Measurements from ENCODE around the gene AASDH.
"Not testable (repeated sequence)": the region's sequence is repeated elsewhere in the genome, so short reads cannot be mapped to it uniquely, and the experiment has no call there.

Gene AASDH

GRCh38 chr4:56400560-56400959 is 13.3 kb upstream of the AASDH start:
- no peak for DNase-seq

DNA sequence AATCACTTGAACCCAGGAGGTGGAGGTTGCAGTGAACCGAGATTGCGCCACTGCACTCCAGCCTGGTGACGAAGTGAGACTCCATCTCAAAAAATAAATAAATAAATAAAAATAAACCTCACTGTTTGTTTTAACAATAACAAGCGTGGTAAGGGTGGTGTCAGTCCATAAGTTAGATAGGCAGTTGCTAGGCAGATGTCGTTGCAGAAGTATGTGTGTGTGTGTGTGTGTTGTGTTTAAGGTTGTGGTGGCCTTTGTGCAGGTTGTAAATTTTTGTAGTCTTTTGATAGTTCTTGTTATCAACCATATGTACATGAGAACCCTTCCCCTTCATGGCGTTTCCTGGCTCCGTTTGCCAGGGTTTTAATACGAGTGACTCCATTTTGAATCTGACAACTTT is 4.0 kb upstream of the AASDH start:
- no peak for DNase-seq

DNA sequence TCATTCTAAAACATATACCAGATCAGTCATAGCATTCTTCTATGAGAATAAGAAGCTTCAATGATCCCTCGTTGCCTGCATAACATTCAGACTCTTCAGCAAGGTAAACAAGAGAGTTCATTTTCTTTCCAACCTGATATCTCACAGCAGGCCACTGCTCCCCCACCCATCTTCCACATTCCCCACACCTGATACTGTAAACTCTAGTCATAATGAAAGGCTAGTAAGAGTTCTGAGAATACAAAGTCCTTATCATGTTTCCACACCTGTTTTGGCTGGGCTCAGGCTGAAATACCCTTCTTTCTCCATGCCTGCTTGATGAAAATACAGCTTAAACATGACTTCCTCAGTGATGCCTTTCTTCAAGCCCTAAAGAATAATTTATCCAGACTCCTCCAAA is 2.3 kb upstream of the AASDH start:
- no peak for DNase-seq

DNA sequence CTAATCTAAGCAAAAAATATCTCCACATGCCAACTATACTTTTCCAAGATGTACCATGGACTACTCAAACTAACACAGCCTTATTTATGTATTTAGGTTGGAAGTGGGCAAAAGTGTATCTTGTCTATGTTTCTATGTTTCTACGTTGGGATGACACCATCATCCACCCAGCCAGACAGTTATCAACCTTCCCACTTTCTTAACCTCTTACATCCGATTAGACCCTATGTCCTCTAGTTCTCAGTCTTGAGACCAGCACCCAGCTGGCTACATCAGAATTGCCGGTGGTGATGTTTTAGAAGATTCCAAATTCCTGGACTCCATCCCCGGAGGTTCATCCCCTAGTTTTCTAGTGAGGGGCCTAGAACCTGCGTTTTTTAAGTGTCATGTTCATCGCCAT is 1.0 kb upstream of the AASDH start:
- DNase-seq = no peak

DNA sequence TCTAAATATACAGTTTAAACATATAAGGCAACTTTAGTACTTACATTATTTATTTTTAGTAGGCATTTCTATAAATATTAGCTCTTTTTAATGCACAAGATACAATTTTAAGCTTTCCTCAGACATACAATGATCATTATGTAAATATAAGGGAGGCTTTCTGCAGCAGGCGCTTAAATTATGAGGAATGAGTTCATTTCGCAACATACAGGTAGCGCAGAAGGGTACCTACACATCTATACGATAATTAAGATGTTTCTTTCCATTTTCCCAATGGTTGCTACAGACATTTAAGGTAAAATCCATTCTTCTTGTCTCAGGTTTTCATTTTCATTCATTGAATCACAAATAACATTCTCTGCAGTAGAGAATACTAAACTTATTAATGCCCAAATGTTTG is 1.2 kb downstream of the AASDH start:
- no peak for DNase-seq

- DNase-seq = no peak
Observed at GRCh38 chr4:56375458-56375857, 11.8 kb downstream of the AASDH start.

- no peak for DNase-seq
Observed at GRCh38 chr4:56374956-56375355, 12.3 kb downstream of the AASDH start.

DNA sequence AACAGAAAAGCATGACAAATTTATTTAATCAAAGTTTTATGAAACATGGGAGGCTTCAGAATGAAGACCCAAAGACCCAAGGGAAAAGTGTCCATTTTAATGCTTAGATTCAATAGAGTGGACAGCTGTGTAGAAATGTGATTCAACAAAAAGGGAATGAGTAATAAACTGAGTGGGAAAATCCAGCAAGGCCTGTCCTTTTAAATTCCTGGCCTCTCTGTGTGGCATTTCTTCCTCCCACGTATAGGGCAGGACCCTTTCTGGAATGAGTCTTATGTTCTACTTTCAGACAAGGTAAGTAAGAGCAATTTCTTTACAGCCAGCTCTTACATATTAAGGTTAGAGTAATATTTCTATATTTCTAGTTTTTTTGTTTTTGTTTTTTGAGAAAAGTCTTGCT is 14.5 kb downstream of the AASDH start:
- DNase-seq = no peak

DNA sequence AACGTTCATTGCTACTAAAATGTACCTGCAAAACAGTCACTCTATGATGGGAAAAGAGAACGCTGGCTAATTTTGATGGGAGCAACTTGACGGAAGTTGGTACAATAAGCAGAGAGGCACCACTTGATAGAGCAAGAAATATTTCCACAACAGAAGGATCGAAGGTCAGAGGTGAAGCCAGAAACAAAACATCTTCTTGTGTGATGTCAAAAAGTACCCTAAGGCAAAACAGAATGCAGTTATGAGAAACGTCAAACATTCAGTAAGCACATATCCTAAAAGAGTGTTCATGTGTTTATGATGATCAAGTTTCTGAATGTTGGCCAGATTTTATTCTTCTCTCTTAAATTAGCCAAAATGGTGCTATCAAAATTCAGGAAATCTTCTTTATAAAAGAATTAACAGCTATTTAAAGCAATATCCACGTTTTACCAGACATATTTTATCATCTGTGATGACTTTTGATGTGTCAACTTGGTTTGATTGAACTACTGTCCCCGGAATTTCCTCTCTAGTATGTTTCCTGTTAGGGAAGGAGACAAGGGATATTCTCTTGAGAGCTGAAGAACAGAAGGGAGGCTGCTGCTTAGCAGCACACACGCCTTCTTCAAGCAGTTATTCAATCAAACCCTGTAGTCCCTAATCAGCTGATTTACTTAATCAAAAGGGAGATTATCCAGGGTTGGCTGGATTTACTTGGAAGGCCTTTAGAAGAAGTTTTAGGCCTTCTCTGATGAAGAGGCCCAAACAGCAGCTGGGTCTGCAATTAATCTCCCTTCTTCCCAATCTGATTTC is 15.7 kb downstream of the AASDH start:
- no peak for DNase-seq

DNA sequence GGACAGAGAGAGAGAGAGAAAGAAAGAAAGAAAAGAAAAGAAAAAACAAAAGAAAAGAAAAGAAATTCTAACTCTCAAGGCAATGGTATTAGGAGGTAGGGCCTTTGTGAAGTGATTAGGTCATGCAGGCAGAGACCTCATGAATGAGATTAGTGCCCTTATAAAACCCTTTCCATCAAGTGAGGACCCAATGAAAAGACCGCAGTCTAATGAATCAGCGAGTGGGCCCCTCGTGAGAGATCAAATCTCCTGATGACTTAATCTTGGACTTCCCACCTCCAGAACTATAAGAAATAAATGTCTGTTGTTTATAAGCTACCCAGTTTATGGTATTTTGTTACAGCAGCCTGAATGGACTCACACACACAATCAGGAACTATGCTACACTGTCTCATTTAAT is 16.9 kb downstream of the AASDH start:
- no peak for DNase-seq

- DNase-seq = not testable (repeated sequence)
Observed at GRCh38 chr4:56362981-56363380, 24.3 kb downstream of the AASDH start.

- no peak for DNase-seq
Observed at GRCh38 chr4:56360071-56360470, 27.2 kb downstream of the AASDH start.

DNA sequence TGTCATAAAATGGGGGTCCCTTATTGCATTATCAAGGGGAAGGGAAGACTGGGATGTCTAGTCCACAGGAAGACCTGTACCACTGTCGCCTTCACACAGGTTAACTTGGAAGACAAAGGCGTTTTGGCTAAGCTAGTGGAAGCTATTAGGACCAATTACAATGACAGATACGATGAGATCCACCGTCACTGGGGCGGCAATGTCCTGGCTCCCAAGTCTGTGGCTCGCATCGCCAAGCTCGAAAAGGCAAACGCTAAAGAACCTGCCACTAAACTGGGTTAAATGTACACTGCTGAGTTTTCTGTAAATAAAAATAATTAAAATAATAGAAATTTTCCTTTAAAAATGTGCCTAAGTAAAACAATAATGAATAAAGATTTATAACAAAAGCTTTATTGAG is 30.6 kb downstream of the AASDH start:
- no peak for DNase-seq

GRCh38 chr4:56348576-56348975 is 38.7 kb downstream of the AASDH start:
- no peak for DNase-seq

- no peak for DNase-seq
Observed at GRCh38 chr4:56345458-56345857, 41.8 kb downstream of the AASDH start.

DNA sequence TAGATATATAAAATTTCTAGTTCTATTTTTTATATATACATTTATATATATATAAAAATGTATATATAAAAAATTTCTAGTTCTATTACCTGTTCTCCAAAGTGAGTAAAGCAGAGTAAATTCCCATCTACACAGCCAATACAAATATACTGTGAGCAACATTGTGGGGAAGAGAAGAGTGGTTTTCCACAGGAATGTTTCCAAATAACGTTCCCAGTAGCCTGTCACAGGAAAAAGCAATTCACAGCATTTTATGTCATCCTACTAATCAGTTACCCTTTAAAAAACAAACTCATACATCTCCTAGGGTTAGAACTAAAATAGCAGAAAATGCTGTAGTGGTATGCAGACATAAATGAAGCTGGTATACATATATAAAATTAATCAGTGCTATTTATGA is 44.5 kb downstream of the AASDH start:
- DNase-seq = no peak

- no peak for DNase-seq
Observed at GRCh38 chr4:56330691-56331090, 56.6 kb downstream of the AASDH start.

DNA sequence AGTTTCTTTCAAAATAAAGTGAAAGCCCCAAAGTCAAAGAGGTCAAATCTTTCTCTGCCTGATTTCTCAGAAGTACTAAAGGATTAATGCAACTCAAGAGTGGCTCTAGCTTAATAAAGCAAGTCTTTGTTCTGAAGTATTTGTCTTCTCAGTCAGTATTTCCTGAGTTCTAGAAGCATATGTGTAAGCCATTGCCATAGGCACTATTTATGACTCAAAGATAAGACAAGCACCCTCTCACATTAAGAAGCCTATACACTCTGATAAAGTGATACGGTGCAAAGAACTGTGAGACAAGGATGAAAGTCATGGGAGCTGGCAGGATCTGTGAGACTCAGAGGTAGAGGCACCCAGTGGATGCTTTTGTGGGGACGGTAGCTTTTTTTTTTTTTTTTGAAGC is 60.9 kb downstream of the AASDH start:
- no peak for DNase-seq

DNA sequence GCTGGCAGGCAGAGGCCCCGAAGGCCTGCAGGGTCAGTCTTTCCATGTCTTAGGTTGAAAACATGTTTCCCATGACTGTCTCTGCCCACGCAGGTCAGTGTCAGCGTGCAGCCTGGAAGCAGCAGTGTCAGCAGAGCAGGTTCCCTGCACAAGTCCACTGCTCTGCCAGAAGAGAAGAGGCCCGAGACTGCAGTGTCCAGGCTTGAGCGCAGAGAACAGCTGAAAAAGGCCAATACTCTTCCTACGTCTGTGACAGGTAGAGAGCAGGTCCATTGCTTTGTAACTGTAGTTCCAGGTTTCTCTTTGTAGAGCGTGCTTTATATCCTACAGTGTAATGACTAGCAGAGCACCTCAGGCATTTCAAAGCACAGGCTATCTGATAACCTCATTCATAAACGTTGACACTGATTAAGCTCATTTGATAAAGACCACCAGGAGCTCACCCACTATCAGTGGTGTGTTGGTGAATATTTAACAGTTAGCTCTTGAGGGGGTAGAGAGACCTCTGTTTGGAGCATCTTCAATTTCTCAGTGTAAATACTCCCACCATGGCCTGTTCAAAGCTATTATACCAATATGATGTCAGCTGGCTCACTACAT is 63.2 kb downstream of the AASDH start:
- no peak for DNase-seq

DNA sequence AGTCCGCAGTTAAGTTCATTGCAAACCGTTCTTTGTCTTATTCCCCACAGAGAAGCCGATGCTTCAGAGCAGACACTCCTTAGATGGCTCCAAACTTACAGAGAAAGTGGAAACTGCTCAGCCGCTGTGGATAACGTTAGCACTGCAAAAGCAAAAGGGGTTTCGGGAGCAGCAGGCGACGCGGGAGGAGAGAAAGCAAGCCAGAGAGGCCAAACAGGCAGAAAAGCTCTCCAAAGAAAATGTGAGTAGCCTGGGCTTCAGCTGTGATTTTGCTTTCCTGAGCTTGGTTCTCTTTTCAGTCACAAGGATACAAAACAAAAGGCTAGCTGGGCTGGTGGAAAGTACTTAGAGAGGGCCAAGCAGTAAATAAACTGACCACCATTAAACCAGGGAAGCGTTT is 64.0 kb downstream of the AASDH start:
- DNase-seq = no peak

DNA sequence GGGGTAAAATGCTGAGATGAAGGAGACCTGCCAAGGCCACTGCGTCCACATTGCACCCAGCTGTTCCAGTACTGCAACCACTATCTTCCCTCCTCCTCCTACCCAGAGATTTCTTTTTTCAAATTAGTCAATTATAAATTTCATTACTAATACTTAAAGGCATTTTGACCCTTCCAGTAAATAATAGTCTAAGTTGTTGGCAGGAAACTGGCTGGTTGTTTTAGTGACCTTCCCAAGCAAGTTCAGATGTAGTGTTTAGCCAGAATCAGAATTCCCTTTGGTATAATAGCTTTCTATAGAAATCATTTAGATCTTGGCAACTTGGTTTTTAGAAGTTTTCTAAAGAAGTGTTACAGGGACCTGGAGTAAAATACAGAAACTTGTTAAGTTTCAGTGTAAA is 66.0 kb downstream of the AASDH start:
- DNase-seq = no peak

DNA sequence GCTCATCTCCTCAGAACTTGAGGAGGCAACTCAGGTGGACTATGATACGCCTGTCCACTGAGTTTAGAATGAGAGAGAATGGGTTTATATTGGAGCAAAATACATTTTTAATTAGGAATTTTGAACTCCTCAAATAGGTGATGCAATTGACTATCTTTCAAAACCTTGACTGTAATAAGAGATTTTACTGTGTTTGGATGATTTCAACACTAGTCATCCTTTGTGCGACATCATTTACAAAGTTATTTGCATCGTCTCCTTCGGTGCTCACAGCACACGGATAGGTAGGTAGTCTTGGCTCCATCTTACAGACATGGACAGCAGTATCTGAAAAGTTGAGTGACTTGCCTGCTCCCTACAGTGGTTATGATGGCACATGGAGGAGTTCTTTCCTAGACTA is 67.0 kb downstream of the AASDH start:
- no peak for DNase-seq

- no peak for DNase-seq
Observed at GRCh38 chr4:56318555-56318954, 68.7 kb downstream of the AASDH start.

- DNase-seq = no peak
Observed at GRCh38 chr4:56317749-56318148, 69.5 kb downstream of the AASDH start.
